H1 (cell line): ENCODE measurements around the gene SHROOM3. TPM values are rescaled to one million over a fixed set of nuclear protein-coding genes. Genes with fewer than 3 reads are reported as not detected.

Experiments
- JUND ChIP-seq: IDR thresholded peaks from 2 replicates; pipeline ENCODE4 v1.6.1; 2011; ENCODE audit warnings: mild to moderate bottlenecking, improper control_type of control experiment, low read length
- TAF1 ChIP-seq: IDR thresholded peaks from 2 replicates; pipeline ENCODE4 v1.6.1; 2011; ENCODE audit warnings: mild to moderate bottlenecking, low read depth, low read length
- polyA plus RNA-seq, 7 experiments: library from polyadenylated mRNA; depleted of rRNA in 3 of 7; stranded (reverse) in 5 of 7; unstranded in 2 of 7; fragments of >200 nt in 5 of 7; fragments of 200-250 nt in 2 of 7; gene quantifications; 1 replicate in 5 of 7; 2 replicates in 1 of 7; 4 replicates in 1 of 7; pipeline versions ENCODE4 v1.2.1 to v1.2.3, GENCODE V29; 2011 to 2013; ENCODE audit warnings: missing spikeins in 2 of 7, mixed read lengths in 2 of 7
- total RNA-seq: library from RNA; stranded (reverse); fragmentation: NEBNext Ultra II Directional; extraction: Animal tissue kit (Norgen Biotek cat#: 25700); gene quantifications from 2 replicates; pipeline ENCODE4 v1.2.1, GENCODE V29; 2021
- TF ChIP-seq, protein P1 (sequence below): fragments of 300-600 bp; sonication (generic); IDR thresholded peaks from 2 replicates; pipeline ENCODE4 v1.7.1; 2012; ENCODE audit warnings: low read length, moderate library complexity, mild to moderate bottlenecking, inconsistent platforms; ENCODE audit not compliant: insufficient replicate concordance

The SHROOM3 gene
- total and polyA plus RNA-seq, 2 of the 8 experiments (the other 6 are each of a cell fraction or from before 2014, with no cell fraction given), result 15.8 to 34.0 TPM

DNA sequence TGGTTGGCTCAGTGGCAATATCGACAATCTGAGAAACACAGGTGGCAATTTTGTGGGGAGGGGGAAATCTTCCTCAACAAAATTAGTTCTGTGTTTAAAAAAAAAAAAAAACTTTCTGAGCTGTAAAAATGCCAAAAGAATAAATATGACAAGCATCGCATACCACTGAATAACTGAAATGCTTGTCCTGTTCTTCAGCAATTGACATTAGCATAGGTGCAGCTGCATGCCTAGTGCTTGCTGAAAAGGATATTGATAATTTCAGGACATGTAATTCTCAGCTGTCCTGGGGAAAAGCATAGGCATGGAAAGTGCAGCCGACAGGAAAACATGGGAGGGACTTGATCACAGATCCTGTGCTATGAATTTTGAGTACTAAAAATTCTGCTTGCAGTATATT lies 315.7 kb downstream of the SHROOM3 start (continued):
- TF ChIP-seq, protein P1, sequence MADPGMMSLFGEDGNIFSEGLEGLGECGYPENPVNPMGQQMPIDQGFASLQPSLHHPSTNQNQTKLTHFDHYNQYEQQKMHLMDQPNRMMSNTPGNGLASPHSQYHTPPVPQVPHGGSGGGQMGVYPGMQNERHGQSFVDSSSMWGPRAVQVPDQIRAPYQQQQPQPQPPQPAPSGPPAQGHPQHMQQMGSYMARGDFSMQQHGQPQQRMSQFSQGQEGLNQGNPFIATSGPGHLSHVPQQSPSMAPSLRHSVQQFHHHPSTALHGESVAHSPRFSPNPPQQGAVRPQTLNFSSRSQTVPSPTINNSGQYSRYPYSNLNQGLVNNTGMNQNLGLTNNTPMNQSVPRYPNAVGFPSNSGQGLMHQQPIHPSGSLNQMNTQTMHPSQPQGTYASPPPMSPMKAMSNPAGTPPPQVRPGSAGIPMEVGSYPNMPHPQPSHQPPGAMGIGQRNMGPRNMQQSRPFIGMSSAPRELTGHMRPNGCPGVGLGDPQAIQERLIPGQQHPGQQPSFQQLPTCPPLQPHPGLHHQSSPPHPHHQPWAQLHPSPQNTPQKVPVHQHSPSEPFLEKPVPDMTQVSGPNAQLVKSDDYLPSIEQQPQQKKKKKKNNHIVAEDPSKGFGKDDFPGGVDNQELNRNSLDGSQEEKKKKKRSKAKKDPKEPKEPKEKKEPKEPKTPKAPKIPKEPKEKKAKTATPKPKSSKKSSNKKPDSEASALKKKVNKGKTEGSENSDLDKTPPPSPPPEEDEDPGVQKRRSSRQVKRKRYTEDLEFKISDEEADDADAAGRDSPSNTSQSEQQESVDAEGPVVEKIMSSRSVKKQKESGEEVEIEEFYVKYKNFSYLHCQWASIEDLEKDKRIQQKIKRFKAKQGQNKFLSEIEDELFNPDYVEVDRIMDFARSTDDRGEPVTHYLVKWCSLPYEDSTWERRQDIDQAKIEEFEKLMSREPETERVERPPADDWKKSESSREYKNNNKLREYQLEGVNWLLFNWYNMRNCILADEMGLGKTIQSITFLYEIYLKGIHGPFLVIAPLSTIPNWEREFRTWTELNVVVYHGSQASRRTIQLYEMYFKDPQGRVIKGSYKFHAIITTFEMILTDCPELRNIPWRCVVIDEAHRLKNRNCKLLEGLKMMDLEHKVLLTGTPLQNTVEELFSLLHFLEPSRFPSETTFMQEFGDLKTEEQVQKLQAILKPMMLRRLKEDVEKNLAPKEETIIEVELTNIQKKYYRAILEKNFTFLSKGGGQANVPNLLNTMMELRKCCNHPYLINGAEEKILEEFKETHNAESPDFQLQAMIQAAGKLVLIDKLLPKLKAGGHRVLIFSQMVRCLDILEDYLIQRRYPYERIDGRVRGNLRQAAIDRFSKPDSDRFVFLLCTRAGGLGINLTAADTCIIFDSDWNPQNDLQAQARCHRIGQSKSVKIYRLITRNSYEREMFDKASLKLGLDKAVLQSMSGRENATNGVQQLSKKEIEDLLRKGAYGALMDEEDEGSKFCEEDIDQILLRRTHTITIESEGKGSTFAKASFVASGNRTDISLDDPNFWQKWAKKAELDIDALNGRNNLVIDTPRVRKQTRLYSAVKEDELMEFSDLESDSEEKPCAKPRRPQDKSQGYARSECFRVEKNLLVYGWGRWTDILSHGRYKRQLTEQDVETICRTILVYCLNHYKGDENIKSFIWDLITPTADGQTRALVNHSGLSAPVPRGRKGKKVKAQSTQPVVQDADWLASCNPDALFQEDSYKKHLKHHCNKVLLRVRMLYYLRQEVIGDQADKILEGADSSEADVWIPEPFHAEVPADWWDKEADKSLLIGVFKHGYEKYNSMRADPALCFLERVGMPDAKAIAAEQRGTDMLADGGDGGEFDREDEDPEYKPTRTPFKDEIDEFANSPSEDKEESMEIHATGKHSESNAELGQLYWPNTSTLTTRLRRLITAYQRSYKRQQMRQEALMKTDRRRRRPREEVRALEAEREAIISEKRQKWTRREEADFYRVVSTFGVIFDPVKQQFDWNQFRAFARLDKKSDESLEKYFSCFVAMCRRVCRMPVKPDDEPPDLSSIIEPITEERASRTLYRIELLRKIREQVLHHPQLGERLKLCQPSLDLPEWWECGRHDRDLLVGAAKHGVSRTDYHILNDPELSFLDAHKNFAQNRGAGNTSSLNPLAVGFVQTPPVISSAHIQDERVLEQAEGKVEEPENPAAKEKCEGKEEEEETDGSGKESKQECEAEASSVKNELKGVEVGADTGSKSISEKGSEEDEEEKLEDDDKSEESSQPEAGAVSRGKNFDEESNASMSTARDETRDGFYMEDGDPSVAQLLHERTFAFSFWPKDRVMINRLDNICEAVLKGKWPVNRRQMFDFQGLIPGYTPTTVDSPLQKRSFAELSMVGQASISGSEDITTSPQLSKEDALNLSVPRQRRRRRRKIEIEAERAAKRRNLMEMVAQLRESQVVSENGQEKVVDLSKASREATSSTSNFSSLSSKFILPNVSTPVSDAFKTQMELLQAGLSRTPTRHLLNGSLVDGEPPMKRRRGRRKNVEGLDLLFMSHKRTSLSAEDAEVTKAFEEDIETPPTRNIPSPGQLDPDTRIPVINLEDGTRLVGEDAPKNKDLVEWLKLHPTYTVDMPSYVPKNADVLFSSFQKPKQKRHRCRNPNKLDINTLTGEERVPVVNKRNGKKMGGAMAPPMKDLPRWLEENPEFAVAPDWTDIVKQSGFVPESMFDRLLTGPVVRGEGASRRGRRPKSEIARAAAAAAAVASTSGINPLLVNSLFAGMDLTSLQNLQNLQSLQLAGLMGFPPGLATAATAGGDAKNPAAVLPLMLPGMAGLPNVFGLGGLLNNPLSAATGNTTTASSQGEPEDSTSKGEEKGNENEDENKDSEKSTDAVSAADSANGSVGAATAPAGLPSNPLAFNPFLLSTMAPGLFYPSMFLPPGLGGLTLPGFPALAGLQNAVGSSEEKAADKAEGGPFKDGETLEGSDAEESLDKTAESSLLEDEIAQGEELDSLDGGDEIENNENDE, result no peak
- TF ChIP-seq JUND, result no peak
- no peak for TF ChIP-seq TAF1
